Gastrocnemius medialis (tissue), 4 donors: ENCODE data around the gene PIP5K1C.

Source experiments
- CTCF ChIP-seq, 5 experiments: fragments of 450-650 bp in 3 of 5; fragments of 200-600 bp in 2 of 5; sonication (generic) in 2 of 5; IDR thresholded peaks in 4 of 5; conservative IDR thresholded peaks in 1 of 5; 1 replicate in 4 of 5; 2 replicates in 1 of 5; pipeline ENCODE4 v1.5.1; 2016 to 2019; ENCODE audit warnings: antibody characterized with exemption in 5 of 5, mild to moderate bottlenecking in 3 of 5, moderate library complexity in 3 of 5
- POLR2A ChIP-seq, 2 donors: fragments of 450-650 bp; IDR thresholded peaks; one replicate each; pipeline ENCODE4 v1.6.1; 2017; ENCODE audit warnings: antibody characterized with exemption in 2 of 2, mild to moderate bottlenecking in 2 of 2, moderate library complexity in 2 of 2

GRCh38 chr19:3738477-3739220, 38.4 kb upstream of the PIP5K1C start:
- TF ChIP-seq CTCF (IDR thresholded peaks at IDR 0.05 in 4 of 5, conservative IDR thresholded peaks at IDR 0.05 in 1 of 5) (no peak), POLR2A (IDR thresholded peaks at IDR 0.05) (no peak)
